Bronchial epithelial cell (primary cell): Measurements from ENCODE around the gene ZNF692. TPM values are rescaled to one million over a fixed set of nuclear protein-coding genes. Genes with fewer than 3 reads are reported as not detected.

Experiments
- DNase-seq: peaks from one replicate; pipeline ENCODE4 v3.0.0-alpha.2; 2010; ENCODE audit warnings: low read depth
- FAIRE-seq: peaks from 2 replicates; lab custom pipeline; 2011; peaks lifted over from hg19 to GRCh38; lab: Jason Lieb, UNC
- H3K27me3 ChIP-seq: 2 replicates; pipeline ENCODE4 v1.5.1; 2011; ENCODE audit warnings: low read length; ENCODE audit not compliant: control insufficient read depth, insufficient read depth
- H3K36me3 ChIP-seq: 2 replicates; pipeline ENCODE4 v1.5.1; 2011; ENCODE audit warnings: low read length; ENCODE audit not compliant: control insufficient read depth, insufficient read depth
- H3K4me3 ChIP-seq: 2 replicates; pipeline ENCODE4 v1.5.1; 2011; ENCODE audit warnings: mild to moderate bottlenecking, low read depth, low read length, control low read depth
- total RNA-seq: library from RNA; depleted of rRNA; stranded (reverse); fragments of >200 nt; gene quantifications from 2 replicates; pipeline ENCODE4 v1.2.1, GENCODE V29; 2014
- TF ChIP-seq, protein P1 (sequence below): IDR thresholded peaks from 2 replicates; pipeline ENCODE4 v1.5.1; 2011; ENCODE audit warnings: mild to moderate bottlenecking, moderate library complexity, low read length, control low read depth, inconsistent platforms; ENCODE audit not compliant: insufficient read depth, severe bottlenecking

Gene ZNF692
- total RNA-seq, 1 donor from 2014 or later, result 19.7 TPM

DNA sequence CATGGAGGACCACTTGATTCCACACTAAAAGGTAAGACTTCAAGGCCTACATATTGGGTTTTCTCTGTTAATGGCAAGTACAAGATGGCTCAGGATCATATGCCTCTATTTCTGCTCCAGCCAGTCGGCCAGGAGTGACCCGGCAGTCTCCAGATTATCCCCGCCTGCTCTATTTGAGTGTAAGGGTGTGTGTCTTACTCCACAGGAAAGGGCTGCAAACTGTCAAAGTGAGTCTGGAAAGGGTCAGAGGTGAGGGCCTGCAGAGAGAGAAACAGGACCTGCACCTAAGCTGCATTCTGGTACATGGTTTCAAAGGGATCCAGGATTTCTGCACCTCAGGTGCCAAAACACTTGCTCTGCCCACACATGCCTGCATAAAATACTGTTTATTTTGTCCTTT is 9.2 kb downstream of the ZNF692 start:
- TF ChIP-seq, protein P1, sequence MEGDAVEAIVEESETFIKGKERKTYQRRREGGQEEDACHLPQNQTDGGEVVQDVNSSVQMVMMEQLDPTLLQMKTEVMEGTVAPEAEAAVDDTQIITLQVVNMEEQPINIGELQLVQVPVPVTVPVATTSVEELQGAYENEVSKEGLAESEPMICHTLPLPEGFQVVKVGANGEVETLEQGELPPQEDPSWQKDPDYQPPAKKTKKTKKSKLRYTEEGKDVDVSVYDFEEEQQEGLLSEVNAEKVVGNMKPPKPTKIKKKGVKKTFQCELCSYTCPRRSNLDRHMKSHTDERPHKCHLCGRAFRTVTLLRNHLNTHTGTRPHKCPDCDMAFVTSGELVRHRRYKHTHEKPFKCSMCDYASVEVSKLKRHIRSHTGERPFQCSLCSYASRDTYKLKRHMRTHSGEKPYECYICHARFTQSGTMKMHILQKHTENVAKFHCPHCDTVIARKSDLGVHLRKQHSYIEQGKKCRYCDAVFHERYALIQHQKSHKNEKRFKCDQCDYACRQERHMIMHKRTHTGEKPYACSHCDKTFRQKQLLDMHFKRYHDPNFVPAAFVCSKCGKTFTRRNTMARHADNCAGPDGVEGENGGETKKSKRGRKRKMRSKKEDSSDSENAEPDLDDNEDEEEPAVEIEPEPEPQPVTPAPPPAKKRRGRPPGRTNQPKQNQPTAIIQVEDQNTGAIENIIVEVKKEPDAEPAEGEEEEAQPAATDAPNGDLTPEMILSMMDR, result no peak
- H3K36me3 ChIP-seq, result peaks cover 23% of the 10 kb centered on the region
- H3K27me3 ChIP-seq, result no peaks in the 10 kb centered on the region
- no peak for DNase-seq
- no peak for FAIRE-seq
- no peak overlapping the region for H3K4me3 ChIP-seq

DNA sequence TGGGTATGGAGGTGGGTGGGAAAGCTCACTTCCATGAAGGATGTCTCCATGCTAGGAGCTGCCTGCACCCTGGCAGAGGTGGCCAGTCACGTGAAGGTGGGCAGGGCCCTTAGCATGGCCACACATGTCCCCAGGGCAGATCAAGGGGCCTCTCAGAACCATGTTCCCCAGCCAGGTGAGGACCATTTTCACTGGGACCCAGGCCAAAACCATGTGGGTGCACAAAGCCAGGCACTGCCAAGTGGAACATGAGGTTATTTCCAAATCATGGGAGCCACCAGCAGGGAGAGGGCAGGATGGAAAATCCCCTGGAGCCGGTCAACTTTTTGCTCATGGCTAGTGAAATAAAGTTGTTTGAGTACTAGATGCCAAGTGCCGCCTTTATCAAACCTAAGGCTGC is 9.7 kb downstream of the ZNF692 start:
- peaks cover 22% of the 10 kb centered on the region for H3K36me3 ChIP-seq
- no peaks in the 10 kb centered on the region for H3K27me3 ChIP-seq
- FAIRE-seq, result no peak
- H3K4me3 ChIP-seq, result no peak overlapping the region
- DNase-seq, result no peak
- TF ChIP-seq, protein P1, result no peak

- TF ChIP-seq, protein P1, result no peak
- Histone ChIP-seq H3K27me3 (no peaks in the 10 kb centered on the region), H3K4me3 (no peak overlapping the region), H3K36me3 (peaks cover 16% of the 10 kb centered on the region)
- no peak for FAIRE-seq
- no peak for DNase-seq
Observed at GRCh38 chr1:248848602-248849001, 10.3 kb downstream of the ZNF692 start.

GRCh38 chr1:248847956-248848561 is 10.8 kb downstream of the ZNF692 start:
- Histone ChIP-seq H3K4me3 (no peak overlapping the region), H3K27me3 (no peaks in the 10 kb centered on the region), H3K36me3 (peaks cover 16% of the 10 kb centered on the region)
- TF ChIP-seq, protein P1, result no peak
- FAIRE-seq, result no peak
- DNase-seq, result no peak

GRCh38 chr1:248847181-248847955 is 11.5 kb downstream of the ZNF692 start:
- Histone ChIP-seq H3K36me3 (peaks cover 14% of the 10 kb centered on the region), H3K27me3 (no peaks in the 10 kb centered on the region), H3K4me3 (no peak overlapping the region)
- TF ChIP-seq, protein P1, result no peak
- no peak for DNase-seq
- no peak for FAIRE-seq
